ENCODE data around the gene CELF5.

- TF ChIP-seq SREBF2 (IDR thresholded peaks at IDR 0.05; ENCODE audit: low read length), result no peak
- no peak for TF ChIP-seq POLR2AphosphoS5 (IDR thresholded peaks at IDR 0.05; ENCODE audit: low read length)
- TF ChIP-seq PBX3 (IDR thresholded peaks at IDR 0.05; ENCODE audit: insufficient replicate concordance, low read depth, low read length), result no peak
- no peak for TF ChIP-seq EP300 (IDR thresholded peaks at IDR 0.05; ENCODE audit: borderline replicate concordance in 1 of 2, control insufficient read depth in 1 of 2, low read depth in 2 of 2, low read length in 2 of 2)
These were observed 2.7 kb downstream of the CELF5 start for GRCh38 chr19:3227054-3227626.
